HG02623 (cell line): Measurements from ENCODE around the gene RBP5.
A peak's percentile ranks its signal among the peaks of the same experiment; 100 is the strongest.

Experiments used
- ATAC-seq: cut with Tn5 transposase; IDR thresholded peaks from one replicate; pipeline ENCODE4 v1.9.1; 2021; ENCODE audit warnings: moderate library complexity; ENCODE audit not compliant: unreplicated experiment

RBP5 gene

GRCh38 chr12:7146228-7146627 lies 17.5 kb upstream of the RBP5 start:
- no peak for ATAC-seq

DNA sequence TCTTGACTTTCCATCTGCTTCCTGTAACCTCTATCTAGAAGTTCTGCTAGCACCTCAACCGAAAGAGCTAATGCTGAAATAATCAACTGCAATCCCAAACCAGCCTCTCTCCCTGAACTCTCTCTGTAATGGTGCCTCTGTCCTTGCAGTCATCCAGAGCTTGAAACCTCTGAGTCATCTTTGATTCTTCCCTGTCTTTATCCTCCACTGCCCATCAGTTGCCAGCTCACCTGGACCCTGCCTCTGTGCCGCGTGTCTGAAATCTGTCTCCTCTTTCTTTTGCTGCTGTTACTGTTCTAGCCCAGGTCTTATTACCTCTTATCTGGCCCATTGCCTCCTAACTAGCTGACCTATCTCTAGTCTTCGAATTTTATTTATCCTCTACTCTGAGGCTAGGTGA lies 17.0 kb upstream of the RBP5 start:
- ATAC-seq = no peak

GRCh38 chr12:7144414-7145120 lies 15.9 kb upstream of the RBP5 start:
- no peak for ATAC-seq

DNA sequence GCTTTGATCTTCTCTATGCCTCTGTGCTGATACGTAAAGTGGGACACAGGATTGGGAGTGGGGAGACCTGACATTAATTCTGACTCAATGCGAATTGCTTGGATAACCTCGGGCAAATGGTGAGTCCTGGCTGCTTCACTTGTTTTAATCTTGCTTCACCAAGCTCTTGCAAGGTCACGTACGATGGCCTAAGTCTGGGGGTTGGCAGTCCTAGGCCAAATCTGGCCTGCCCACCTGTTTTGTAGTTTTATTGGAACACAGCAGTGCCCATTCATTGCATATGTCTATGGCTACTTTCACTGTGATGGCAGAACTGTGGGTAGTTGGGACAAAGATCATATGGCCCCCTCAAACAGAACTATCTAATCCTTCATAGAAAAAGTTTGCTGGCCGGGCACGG lies 14.9 kb upstream of the RBP5 start:
- ATAC-seq = no peak

DNA sequence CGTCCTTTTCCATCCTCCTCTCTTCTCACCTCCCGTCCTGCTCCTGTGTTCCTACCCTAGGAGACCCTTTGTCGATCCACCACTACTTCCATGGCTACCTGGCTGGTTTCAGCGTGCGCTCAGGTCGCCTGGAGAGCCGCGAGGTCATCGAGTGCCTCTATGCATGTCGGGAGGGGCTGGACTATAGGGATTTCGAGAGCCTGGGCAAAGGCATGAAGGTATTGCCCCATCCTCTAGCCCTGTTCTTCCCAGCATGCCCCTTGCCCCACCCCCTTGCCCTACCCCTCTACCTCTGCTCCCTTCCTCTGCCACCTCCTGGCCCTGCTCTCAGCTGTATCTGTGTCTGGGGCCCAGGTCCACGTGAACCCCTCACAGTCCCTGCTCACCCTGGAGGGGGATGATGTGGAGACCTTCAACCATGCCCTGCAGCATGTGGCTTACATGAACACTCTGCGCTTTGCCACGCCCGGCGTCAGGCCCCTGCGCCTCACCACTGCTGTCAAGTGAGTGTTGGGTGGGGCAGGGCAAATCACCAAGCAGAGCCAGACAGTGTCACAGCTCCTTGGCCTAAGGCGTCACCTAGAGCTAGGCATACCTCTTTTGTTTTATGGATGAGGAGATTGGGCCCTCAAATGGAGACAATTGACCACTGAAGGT lies 14.2 kb upstream of the RBP5 start:
- no peak for ATAC-seq

DNA sequence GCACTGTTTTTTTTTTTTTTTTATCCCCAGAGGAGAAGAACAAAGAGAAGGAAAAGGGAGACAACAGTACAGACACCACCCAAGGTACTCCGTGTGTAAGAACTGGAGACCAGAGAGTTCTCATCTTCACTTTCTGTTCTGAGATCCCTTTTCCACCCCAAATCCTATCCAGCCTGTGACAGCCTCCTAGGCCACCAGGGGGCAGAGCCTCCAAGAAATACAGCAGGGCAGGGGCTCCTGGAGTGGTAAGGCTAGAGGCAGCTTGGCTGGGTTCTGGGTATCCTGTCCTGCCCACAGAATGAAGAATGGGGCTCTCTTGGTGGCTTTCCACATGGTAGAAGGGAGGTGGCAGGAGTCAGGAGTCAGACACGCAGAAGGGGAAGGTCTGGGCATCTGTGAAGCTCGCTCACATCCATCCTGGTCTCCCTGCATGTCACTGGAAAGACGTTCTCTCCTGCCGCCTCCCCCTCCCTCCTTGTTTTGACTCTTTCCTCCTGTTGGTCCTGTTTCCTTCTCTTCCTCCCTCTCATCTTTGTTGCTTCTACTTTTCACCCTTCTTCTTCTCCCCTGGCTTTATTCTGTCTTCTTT lies 13.5 kb upstream of the RBP5 start:
- ATAC-seq = no peak

DNA sequence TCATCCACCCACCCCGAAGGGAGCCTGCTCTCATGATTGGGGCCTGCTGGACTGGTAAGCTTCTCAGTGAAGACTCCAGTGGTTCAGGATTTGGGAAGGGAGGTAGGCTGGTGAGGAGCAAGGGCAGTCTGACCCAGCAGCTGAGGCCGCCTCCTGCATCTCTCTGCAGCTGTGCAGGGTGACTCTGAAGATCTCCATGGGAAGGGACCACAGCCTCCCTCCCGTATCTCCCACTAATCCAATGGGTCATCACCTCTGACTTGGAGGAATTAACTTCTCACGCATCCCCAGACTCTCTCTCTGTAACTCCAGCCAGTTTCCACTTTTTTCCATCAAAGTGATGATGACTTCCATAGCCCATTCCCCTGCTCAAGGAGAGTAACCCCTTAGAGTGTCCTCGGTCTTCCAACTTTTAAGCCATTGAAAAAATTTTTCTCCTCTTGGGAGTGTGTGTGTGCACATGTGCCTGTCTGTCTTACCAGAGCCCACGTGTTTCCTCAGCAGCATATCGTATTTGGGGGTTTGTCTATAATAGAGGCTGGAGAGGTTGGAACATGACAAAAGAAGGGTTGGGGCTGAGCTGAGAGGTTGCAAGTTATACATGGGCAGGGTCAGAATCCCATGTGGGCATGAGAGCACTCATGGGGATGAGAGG lies 12.8 kb upstream of the RBP5 start:
- no peak for ATAC-seq

DNA sequence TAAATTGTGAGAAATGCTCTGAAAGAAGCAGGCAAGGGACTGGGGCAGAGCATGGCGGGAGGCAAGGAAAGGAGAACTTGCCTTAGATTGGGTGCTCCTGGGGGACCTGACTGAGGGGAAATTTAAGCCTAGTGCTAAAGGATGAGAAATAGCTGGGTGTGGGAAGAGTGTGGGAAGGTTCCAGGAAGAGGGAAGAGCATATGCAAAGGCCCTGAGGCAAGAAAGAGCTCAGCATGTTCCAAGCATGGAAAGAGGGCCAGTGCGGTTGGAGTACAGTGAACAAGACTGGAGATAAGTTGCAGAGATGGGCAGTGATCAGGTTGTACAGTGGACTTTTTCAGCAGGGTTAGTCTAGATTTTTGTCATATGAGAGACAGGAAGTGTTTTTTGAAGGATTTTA lies 10.5 kb upstream of the RBP5 start:
- no peak for ATAC-seq

- no peak for ATAC-seq
Observed at GRCh38 chr12:7137908-7138307, 9.2 kb upstream of the RBP5 start.

GRCh38 chr12:7136676-7137075 lies 8.0 kb upstream of the RBP5 start:
- ATAC-seq = no peak

GRCh38 chr12:7136071-7136470 lies 7.4 kb upstream of the RBP5 start:
- no peak for ATAC-seq

DNA sequence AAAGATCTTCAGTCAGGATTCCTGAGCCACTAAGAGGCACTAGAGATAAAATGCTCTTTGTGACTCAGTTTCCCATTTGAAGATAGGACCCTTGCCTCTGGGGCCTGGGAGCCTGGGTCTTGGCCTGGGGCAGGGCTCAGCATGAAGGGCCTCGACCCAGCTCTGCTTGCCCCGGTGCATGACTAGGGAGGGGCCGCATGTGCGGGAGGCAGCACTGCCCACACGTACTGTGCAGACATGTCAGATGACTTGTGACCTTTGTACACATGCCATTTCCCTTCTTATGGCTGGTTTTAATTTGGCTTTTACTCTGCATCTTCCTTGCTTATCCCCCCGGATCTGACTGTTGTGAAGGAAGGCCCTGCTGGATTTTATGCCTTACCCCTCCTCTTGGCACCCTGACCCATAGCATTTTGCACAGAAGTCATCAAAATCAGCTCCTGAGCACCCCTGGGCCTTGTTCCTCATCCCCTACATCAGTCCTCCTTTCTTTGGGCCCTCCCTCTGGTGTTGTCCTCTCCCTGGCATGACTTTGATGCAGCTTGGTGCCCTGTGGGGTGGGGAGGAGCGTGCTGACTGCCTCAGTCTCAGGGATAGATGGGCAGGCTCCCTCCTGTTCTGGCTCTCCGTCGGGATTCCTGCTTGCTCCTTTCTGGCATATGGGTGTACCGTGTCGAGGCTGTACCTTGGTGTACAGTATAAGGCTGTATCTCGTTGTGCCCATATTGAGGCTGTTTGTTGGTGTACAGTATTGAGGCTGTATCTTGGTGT lies 5.9 kb upstream of the RBP5 start:
- no peak for ATAC-seq

DNA sequence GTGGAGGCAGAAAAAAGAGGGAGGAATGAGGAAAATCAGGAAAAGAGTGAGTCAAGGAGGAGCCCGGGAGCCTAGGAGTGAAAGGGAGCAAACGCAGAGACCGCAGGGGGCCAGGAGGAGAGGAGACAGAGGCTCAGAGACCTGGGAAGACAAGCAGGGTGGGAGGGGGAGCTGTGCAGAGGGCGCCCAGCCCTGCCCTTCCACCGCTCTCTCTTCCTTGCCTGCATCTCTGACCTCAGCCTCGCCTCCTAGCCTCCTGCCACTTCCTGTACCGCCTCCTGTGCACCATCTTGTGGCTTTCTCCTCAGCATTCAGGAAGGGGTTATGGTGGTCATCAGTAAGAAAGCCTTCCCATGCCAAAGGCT lies 2.8 kb upstream of the RBP5 start:
- ATAC-seq = no peak

- ATAC-seq = peak; percentile 41
Observed at GRCh38 chr12:7130701-7131501, 2.2 kb upstream of the RBP5 start.

DNA sequence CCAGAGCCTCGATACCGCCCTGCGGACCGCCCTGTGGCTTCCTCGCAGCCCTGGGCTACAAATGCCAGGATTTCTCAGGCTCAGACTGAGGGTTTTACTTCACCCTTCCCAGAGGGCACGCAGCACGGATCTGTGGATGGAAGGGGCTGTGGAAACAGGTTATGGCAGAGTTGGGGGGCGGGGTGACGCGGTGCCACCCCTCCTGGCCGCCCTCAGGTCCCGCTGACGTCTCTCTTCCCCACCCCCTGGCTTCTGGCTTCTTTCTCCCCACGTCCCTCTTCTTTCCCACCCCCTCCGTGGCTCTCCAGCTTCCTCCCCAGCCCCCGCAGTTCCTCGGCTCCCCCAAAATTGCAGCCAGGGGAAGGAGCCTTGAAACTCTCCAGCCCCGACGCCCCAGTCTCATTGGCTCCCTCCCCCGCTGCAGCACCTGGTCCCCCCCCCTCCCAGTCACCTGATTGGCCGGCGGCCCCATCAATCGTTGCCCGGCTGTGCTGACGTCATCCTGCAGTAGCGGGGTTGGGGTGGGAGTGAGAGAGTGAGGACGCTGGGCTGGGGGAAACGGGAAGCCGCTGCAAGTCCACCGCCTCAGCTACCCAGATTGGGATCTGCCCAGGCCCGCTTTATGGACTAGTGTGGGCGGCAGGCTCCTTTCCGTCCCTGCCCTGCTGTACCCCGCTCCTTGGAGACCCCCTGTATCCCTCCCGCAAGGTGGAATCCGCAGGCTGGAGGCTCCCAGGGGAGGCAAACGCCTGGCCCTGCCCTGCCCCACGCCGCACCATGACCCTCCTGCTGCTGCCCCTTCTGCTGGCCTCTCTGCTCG lies 1.4 kb upstream of the RBP5 start, which contains the start of gene CLSTN3:
TSS of gene CLSTN3 (plus strand) at position 500 of the 820 bp plus-strand sequence. CDS start at position 778, 278 bp downstream.
- ATAC-seq = peak; percentile 64

DNA sequence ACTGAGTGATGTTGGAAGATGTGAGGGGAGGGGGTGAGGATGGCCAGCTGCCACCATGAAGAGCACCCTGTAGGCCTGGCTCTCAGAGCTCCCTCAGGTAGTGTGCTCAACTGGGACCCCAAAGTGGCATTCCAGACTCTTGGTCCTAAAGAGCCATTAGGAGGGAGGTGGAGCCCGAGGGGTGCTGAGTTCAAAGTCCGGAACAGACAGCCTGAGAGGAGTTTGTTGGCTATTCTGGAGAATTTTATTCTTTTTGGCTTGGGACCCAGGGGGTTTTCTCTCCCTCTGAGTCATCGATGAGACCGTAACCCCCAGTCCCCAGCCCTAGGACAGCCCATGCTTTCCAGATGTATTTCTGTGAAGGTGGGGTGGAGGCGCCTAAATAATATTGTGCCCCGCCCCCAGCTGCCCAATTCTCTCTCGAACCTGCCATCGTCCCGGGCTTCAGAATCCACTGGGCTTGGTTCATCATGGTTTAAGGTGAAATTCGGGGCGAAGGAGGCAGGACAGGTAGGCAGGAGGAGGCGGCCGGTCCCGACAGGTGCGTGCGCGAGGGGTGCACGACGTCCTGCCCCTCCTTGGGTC lies 690 bp upstream of the RBP5 start:
- no peak for ATAC-seq

DNA sequence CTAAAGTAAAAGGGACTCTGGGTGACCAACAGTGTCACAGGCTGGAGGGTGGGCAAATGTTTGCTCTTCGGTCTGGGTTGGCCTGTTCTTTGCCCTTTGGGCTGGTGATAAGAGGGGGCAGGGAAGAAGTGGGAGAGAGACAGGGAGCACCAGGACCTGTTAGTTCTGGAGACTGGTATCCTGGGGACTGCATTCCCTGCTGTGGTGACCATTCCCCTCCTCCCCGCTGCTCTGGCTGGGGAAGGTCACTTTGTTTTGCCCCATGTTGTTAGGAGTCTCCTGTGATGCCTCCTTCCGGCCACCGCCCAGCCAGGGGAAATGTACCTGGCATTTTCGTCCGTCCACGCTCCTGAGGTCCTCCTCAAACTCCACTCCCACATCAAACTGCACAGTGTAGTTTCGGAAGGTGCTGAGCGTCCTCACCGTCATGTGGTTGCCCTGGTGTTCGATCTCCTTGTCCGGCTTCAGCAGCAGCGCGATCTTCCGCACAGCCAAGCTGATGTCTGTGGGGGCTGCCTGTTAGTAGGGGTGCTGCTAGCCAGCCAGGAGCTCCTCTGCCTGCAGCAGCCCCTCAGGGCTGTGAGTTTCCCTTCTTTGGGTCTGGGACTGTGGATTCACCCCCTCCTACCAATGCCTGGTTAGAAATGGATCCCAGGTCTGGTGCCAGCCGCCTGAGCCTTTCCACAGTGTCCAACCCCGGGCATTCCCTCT lies 618 bp downstream of the RBP5 start:
- ATAC-seq = no peak

GRCh38 chr12:7125632-7126227 lies 3.0 kb downstream of the RBP5 start:
- no peak for ATAC-seq
